ENCODE measurements around the gene MYO5B. TPM values are rescaled to one million over a fixed set of nuclear protein-coding genes. Genes with fewer than 3 reads are reported as not detected.

The MYO5B gene
- polyA plus RNA-seq, 1 donor from 2014 or later: 0.42 TPM

DNA sequence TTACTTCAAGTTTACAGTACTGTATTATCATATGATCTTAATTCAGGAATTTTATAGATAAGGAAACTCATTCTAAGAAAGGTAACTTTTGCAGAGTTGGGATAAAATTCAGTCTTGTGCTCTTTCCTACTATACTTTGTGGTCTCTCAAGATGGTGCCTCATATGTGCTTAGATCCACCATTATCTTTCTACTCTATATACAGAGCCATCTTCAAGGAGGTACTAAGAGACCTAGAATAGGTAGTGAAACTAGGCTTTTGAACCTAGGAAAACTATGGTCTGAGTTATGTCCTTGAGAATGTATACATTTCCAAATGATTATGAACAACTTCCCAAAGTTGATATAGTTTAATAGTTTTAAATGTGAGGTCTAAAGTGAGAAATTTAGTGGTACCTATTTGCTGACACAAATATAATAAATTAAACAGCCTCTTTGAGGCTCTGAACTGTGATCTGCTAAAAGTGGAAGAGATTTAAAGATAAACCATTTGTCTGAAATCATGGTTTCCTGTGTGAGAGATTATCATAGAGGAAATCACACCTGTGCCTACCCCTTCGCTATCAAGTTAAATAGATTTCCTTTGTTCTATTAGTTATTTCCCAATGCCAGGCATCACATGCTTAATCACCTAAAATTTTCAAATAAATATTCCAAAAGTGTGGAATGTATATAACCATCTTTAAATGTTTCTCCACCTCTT, 408.8 kb downstream of the MYO5B start:
- no peaks in the 10 kb centered on the region for H4K20me1 ChIP-seq (ENCODE audit: insufficient read depth)
- no peaks in the 10 kb centered on the region for H3K9me2 ChIP-seq (ENCODE audit: insufficient read depth, low read length)
- H2AFZ ChIP-seq (ENCODE audit: low read depth, low read length): no peak overlapping the region
- H3K9me3 ChIP-seq (ENCODE audit: low read length): no peaks in the 10 kb centered on the region
- H3K27me3 ChIP-seq (ENCODE audit: insufficient read depth, low read depth, low read length): no peaks in the 10 kb centered on the region
- no peaks in the 10 kb centered on the region for H3F3A ChIP-seq (ENCODE audit: insufficient read depth, low read length, poor library complexity, severe bottlenecking)
- no peak overlapping the region for H3K4me2 ChIP-seq (ENCODE audit: low read length)
- TF ChIP-seq, protein P1, sequence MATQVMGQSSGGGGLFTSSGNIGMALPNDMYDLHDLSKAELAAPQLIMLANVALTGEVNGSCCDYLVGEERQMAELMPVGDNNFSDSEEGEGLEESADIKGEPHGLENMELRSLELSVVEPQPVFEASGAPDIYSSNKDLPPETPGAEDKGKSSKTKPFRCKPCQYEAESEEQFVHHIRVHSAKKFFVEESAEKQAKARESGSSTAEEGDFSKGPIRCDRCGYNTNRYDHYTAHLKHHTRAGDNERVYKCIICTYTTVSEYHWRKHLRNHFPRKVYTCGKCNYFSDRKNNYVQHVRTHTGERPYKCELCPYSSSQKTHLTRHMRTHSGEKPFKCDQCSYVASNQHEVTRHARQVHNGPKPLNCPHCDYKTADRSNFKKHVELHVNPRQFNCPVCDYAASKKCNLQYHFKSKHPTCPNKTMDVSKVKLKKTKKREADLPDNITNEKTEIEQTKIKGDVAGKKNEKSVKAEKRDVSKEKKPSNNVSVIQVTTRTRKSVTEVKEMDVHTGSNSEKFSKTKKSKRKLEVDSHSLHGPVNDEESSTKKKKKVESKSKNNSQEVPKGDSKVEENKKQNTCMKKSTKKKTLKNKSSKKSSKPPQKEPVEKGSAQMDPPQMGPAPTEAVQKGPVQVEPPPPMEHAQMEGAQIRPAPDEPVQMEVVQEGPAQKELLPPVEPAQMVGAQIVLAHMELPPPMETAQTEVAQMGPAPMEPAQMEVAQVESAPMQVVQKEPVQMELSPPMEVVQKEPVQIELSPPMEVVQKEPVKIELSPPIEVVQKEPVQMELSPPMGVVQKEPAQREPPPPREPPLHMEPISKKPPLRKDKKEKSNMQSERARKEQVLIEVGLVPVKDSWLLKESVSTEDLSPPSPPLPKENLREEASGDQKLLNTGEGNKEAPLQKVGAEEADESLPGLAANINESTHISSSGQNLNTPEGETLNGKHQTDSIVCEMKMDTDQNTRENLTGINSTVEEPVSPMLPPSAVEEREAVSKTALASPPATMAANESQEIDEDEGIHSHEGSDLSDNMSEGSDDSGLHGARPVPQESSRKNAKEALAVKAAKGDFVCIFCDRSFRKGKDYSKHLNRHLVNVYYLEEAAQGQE (IDR thresholded peaks at IDR 0.05; ENCODE audit: borderline replicate concordance): no peak
- TF ChIP-seq POLR2AphosphoS5 (IDR thresholded peaks at IDR 0.05) (no peak), EP300 (conservative IDR thresholded peaks at IDR 0.05; ENCODE audit: poor library complexity, severe bottlenecking) (no peak), MXI1 (conservative IDR thresholded peaks at IDR 0.05; ENCODE audit: poor library complexity, severe bottlenecking) (no peak), EZH2 (IDR thresholded peaks at IDR 0.05; ENCODE audit: borderline replicate concordance, insufficient read depth, low read length, poor library complexity, severe bottlenecking) (no peak), TAF1 (IDR thresholded peaks at IDR 0.05; ENCODE audit: low read depth) (no peak), RAD21 (conservative IDR thresholded peaks at IDR 0.05) (no peak), SMC3 (conservative IDR thresholded peaks at IDR 0.05; ENCODE audit: poor library complexity) (no peak)
- TF ChIP-seq, protein P2, sequence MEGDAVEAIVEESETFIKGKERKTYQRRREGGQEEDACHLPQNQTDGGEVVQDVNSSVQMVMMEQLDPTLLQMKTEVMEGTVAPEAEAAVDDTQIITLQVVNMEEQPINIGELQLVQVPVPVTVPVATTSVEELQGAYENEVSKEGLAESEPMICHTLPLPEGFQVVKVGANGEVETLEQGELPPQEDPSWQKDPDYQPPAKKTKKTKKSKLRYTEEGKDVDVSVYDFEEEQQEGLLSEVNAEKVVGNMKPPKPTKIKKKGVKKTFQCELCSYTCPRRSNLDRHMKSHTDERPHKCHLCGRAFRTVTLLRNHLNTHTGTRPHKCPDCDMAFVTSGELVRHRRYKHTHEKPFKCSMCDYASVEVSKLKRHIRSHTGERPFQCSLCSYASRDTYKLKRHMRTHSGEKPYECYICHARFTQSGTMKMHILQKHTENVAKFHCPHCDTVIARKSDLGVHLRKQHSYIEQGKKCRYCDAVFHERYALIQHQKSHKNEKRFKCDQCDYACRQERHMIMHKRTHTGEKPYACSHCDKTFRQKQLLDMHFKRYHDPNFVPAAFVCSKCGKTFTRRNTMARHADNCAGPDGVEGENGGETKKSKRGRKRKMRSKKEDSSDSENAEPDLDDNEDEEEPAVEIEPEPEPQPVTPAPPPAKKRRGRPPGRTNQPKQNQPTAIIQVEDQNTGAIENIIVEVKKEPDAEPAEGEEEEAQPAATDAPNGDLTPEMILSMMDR (IDR thresholded peaks at IDR 0.05; ENCODE audit: poor library complexity, severe bottlenecking): no peak
- H3K36me3 ChIP-seq (ENCODE audit: insufficient read depth, low read length): no peaks in the 10 kb centered on the region
- H3K79me2 ChIP-seq (replicated peaks; ENCODE audit: insufficient read depth, low read length): no peaks in the 10 kb centered on the region
- no peak overlapping the region for H3K27ac ChIP-seq (ENCODE audit: low read length)
- H3K4me3 ChIP-seq (ENCODE audit: low read length): no peak overlapping the region
- no peak overlapping the region for H3K9ac ChIP-seq (ENCODE audit: low read length)

DNA sequence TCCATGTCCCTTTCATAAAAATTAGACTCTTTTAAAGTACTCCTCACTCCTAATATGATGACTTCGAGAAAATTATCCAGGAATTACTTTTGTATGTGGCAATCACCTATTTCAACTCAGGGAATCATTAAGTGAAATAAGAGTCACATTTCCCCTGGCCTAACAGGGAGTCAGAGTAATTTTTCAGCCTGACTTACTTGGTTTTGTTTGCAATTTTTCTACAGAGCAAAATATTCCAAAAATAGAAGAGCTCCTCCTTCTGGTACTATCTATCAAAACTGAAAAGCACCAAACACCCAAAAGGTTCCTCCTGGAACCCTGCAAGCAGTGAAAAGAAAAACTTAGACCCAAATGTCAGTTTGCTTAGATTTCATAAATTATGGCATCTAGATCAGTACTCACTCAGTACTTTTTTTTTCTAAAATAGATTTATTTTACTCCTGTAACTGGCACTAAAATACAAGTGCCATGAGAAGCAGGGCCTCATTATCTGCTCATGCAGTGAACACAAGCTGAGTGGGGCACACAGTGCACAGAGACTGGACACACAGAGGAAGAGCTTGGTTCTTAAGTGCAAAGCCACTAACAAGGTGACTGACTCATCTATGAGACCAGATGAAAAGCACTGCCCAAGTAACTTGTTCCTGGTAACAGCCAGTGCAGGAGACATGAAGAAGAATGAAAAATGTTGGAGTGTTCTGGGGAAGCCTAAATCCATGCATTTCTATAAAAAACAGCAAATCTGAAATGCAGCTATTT, 410.3 kb downstream of the MYO5B start:
- TF ChIP-seq SMC3 (conservative IDR thresholded peaks at IDR 0.05; ENCODE audit: poor library complexity) (no peak), MXI1 (conservative IDR thresholded peaks at IDR 0.05; ENCODE audit: poor library complexity, severe bottlenecking) (no peak), RAD21 (conservative IDR thresholded peaks at IDR 0.05) (no peak), TAF1 (IDR thresholded peaks at IDR 0.05; ENCODE audit: low read depth) (no peak), EP300 (conservative IDR thresholded peaks at IDR 0.05; ENCODE audit: poor library complexity, severe bottlenecking) (no peak), POLR2AphosphoS5 (IDR thresholded peaks at IDR 0.05) (no peak), EZH2 (IDR thresholded peaks at IDR 0.05; ENCODE audit: borderline replicate concordance, insufficient read depth, low read length, poor library complexity, severe bottlenecking) (no peak)
- TF ChIP-seq, protein P2 (IDR thresholded peaks at IDR 0.05; ENCODE audit: poor library complexity, severe bottlenecking): no peak
- TF ChIP-seq, protein P1 (IDR thresholded peaks at IDR 0.05; ENCODE audit: borderline replicate concordance): no peak
- H3K36me3 ChIP-seq (ENCODE audit: insufficient read depth, low read length): no peaks in the 10 kb centered on the region
- no peaks in the 10 kb centered on the region for H4K20me1 ChIP-seq (ENCODE audit: insufficient read depth)
- no peaks in the 10 kb centered on the region for H3K79me2 ChIP-seq (replicated peaks; ENCODE audit: insufficient read depth, low read length)
- H3K27ac ChIP-seq (ENCODE audit: low read length): no peak overlapping the region
- no peaks in the 10 kb centered on the region for H3K9me3 ChIP-seq (ENCODE audit: low read length)
- no peak overlapping the region for H3K4me3 ChIP-seq (ENCODE audit: low read length)
- no peaks in the 10 kb centered on the region for H3F3A ChIP-seq (ENCODE audit: insufficient read depth, low read length, poor library complexity, severe bottlenecking)
- H3K9me2 ChIP-seq (ENCODE audit: insufficient read depth, low read length): no peaks in the 10 kb centered on the region
- no peak overlapping the region for H3K4me2 ChIP-seq (ENCODE audit: low read length)
- H3K27me3 ChIP-seq (ENCODE audit: insufficient read depth, low read depth, low read length): no peaks in the 10 kb centered on the region
- H3K9ac ChIP-seq (ENCODE audit: low read length): no peak overlapping the region
- no peak overlapping the region for H2AFZ ChIP-seq (ENCODE audit: low read depth, low read length)
